GM13976 (cell line): ENCODE data around the gene TMEM252.

Experiments
- DNase-seq: peaks from one replicate; pipeline ENCODE4 v3.0.0; 2012; ENCODE audit warnings: low spot score
- in situ Hi-C: fragments of 300-500 bp; cut with MboI; formaldehyde crosslinking; loops from one replicate; pipeline ENCODE4 v1.12.0; 2022; ENCODE audit warnings: low sequenced_read_pairs, mixed read lengths, inconsistent platforms; ENCODE audit not compliant: unreplicated experiment
- TF ChIP-seq, protein P1 (sequence below): IDR thresholded peaks from 2 replicates; pipeline ENCODE4 v1.5.1; 2012; ENCODE audit warnings: borderline replicate concordance, mild to moderate bottlenecking; ENCODE audit not compliant: insufficient read depth; ENCODE audit errors: extremely low read depth, missing control alignments, control extremely low read depth

The TMEM252 gene

DNA sequence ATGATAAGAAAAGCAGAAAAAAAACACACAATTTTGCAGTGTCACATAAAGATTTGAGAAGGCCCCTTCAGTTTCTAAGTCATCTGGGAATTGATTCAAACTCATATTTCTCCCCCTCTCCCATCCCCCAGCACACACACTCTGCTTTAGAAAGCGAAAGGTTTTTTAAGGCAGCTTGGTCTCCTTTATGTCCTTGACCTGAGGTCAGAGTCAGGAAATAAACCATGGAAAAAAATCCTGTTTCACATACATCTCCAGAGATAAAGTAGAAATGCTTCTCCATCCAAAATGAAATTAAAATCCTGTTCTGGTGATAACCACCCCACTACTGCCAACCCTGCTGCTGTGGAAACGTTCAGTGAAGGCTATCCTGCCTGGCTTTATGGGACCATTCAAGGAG, 52.6 kb downstream of the TMEM252 start:
- in situ Hi-C loops, result no loop called here
- TF ChIP-seq, protein P1, sequence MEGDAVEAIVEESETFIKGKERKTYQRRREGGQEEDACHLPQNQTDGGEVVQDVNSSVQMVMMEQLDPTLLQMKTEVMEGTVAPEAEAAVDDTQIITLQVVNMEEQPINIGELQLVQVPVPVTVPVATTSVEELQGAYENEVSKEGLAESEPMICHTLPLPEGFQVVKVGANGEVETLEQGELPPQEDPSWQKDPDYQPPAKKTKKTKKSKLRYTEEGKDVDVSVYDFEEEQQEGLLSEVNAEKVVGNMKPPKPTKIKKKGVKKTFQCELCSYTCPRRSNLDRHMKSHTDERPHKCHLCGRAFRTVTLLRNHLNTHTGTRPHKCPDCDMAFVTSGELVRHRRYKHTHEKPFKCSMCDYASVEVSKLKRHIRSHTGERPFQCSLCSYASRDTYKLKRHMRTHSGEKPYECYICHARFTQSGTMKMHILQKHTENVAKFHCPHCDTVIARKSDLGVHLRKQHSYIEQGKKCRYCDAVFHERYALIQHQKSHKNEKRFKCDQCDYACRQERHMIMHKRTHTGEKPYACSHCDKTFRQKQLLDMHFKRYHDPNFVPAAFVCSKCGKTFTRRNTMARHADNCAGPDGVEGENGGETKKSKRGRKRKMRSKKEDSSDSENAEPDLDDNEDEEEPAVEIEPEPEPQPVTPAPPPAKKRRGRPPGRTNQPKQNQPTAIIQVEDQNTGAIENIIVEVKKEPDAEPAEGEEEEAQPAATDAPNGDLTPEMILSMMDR, result no peak
- no peak for DNase-seq
